HAP-1 (cell line): ENCODE data around the gene CMTM8.

ENCODE experiments used
- DNase-seq, 2 experiments: peaks; one replicate each; pipeline ENCODE4 v3.0.0-alpha.2; 2016 to 2020; ENCODE audit warnings: low spot score in 2 of 2
- H3K27me3 ChIP-seq: fragments of 250-450 bp; sonication (Bioruptor Pico); 2 replicates; pipeline ENCODE4 v1.5.1; 2020; ENCODE audit warnings: low read depth, mild to moderate bottlenecking, moderate library complexity
- H3K36me3 ChIP-seq: fragments of 250-450 bp; sonication (Bioruptor Pico); replicated peaks from 2 replicates; pipeline ENCODE4 v1.5.1; 2020; ENCODE audit warnings: mild to moderate bottlenecking
- H3K4me1 ChIP-seq: fragments of 250-450 bp; sonication (Bioruptor Pico); 2 replicates; pipeline ENCODE4 v1.5.1; 2020; ENCODE audit warnings: mild to moderate bottlenecking
- H3K4me3 ChIP-seq: fragments of 250-450 bp; sonication (Bioruptor Pico); 2 replicates; pipeline ENCODE4 v1.5.1; 2020; ENCODE audit warnings: mild to moderate bottlenecking, moderate library complexity
- H3K9me3 ChIP-seq: fragments of 250-450 bp; sonication (Bioruptor Pico); 2 replicates; pipeline ENCODE4 v1.5.1; 2020; ENCODE audit warnings: mild to moderate bottlenecking, moderate library complexity
- in situ Hi-C: fragments of 300-500 bp; cut with MboI; formaldehyde crosslinking; loops from 3 replicates; pipeline ENCODE4 v1.14.3; 2020; ENCODE audit warnings: low sequenced_read_pairs, inconsistent platforms, mixed read lengths

CMTM8 gene

DNA sequence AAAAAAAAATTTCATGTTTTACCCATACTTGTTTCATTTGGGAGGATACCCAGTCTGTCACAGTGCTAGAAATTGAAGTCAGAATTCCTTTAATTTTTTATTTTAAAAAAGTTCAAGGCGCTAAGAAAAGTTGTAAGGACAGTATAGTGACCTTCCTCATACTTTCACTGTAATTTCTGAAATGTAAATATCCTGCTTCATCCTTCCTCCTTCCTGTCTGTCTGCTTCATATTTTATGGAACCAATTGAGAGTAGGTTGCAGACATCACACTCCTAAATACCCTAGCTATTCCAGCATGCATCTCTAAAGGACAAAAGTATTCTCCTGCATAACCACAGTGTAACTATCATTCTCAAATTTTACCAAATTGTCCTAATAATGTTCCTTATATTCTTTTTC, 35.8 kb downstream of the CMTM8 start:
- Histone ChIP-seq H3K4me3 (no peak overlapping the region), H3K9me3 (no peaks in the 10 kb centered on the region), H3K4me1 (no peaks in the 10 kb centered on the region), H3K36me3 (no peaks in the 10 kb centered on the region), H3K27me3 (no peaks in the 10 kb centered on the region)
- DNase-seq = no peak
- in situ Hi-C loops = no loop called here

GRCh38 chr3:32275506-32275905, 37.0 kb downstream of the CMTM8 start:
- Histone ChIP-seq H3K9me3 (no peaks in the 10 kb centered on the region), H3K4me3 (no peak overlapping the region), H3K36me3 (no peaks in the 10 kb centered on the region), H3K4me1 (no peaks in the 10 kb centered on the region), H3K27me3 (no peaks in the 10 kb centered on the region)
- DNase-seq = no peak
- in situ Hi-C loops = no loop called here

DNA sequence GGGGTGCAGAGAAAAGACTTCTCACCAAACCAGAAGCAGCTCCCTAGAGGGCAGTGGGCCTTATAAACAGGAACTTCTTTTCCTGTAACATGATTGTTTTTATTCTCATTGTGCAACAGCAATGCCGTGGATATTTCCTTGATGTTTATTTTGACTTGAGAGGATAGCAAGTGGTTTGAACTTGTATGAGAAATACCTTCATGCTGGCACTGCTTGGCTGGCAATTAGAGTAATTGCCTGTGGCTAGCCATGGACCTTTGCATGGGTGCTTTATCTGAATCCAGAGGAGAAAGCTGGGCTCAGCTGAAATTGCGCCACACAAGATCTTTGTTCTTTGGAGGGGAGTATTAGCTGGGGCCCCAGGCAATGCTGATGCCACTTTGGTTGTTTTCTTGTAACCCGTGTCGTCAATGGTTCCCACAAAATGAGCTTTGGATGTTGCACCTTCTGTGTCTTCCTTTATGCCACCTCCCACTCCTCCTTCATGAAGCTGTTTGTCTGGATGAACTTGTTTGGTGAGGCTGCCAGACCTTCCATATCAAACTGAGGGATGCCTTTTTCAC, 37.9 kb downstream of the CMTM8 start:
- Histone ChIP-seq H3K36me3 (no peaks in the 10 kb centered on the region), H3K9me3 (no peaks in the 10 kb centered on the region), H3K4me3 (no peak overlapping the region), H3K27me3 (no peaks in the 10 kb centered on the region), H3K4me1 (no peaks in the 10 kb centered on the region)
- in situ Hi-C loops = no loop called here
- no peak for DNase-seq

DNA sequence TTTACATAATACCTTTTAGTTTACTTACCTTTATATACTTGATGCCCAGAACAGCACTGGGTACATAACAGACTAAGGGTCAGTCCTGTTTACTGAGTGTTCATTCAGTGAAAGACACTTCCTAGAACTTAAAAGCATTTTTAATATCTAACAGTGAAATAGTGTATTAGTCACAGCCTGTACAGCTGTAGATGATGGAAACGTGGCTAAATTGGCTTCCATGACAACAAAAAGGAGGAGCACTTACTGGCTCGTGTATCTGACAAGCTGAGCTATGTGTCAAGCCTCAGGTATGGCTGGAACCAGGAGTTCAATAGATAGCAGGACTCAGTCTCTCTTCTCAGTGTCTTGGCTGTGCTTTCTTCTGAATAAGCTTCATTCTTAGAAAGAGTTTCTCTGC, 40.2 kb downstream of the CMTM8 start:
- no peak for DNase-seq
- Histone ChIP-seq H3K27me3 (no peaks in the 10 kb centered on the region), H3K4me1 (no peaks in the 10 kb centered on the region), H3K9me3 (no peaks in the 10 kb centered on the region), H3K36me3 (no peaks in the 10 kb centered on the region), H3K4me3 (no peak overlapping the region)
- in situ Hi-C loops = no loop called here

DNA sequence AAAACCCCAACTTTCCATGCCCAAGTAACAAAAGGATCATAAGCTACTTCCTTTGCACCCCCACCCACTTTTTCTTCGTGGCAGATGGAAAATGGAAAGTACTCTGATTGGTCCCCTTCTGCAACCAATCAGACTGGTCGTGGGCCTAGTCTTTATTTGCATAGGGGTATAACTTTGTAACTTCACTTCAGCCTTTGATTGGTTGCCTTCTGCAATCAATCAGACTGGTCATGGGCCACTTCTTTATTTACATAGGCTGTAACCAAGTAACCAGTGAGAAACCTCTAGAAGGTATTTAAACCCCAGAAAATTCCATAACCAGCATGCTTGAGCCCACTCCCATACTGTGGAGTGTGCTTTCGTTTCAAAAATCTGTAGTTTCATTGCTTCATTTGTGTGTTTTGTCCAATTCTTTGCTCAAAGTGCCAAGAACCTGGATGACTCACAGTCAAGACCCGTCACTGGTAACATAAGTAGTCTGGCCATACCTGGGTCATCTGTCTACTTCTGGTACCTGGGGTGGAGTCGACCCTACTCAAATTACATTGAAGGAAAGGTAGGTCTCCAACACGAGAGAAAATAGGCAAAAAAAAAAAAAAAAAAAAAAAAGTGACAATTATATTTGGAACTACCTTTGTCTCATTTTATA, 41.9 kb downstream of the CMTM8 start:
- no peaks in the 10 kb centered on the region for H3K36me3 ChIP-seq
- H3K4me1 ChIP-seq = no peaks in the 10 kb centered on the region
- no peak overlapping the region for H3K4me3 ChIP-seq
- no peak for DNase-seq
- in situ Hi-C loops = no loop called here
- H3K27me3 ChIP-seq = no peaks in the 10 kb centered on the region
- H3K9me3 ChIP-seq = no peaks in the 10 kb centered on the region

DNA sequence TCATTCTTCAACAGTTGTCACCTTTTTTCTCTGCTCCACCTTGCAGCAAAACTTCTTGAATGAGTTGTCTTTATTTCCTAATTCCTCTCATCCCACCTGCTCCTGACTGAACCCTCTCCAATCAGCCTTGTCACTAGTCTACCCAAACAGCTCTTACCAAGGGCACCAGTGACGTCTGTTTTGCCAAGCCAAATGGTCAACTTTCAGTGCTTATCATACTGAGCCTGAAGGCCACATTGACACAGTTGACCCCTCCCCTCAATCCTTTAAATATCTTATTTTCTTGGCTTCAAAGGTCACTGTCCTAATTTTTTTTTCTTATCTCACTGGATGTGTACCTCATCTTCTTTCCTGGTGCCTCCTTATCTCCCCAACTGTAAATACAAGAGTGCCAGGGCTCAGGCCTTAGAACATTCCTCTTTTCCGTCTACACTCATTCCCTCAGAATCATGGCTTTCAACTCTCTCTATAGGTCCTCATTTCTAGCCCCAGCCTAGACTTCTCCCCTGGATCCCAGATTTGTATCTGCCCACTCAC, 43.2 kb downstream of the CMTM8 start:
- no peaks in the 10 kb centered on the region for H3K36me3 ChIP-seq
- no peak overlapping the region for H3K4me3 ChIP-seq
- H3K4me1 ChIP-seq = no peaks in the 10 kb centered on the region
- H3K27me3 ChIP-seq = no peaks in the 10 kb centered on the region
- no peak for DNase-seq
- no peaks in the 10 kb centered on the region for H3K9me3 ChIP-seq
- in situ Hi-C loops = no loop called here

- Histone ChIP-seq H3K27me3 (no peaks in the 10 kb centered on the region), H3K4me1 (no peaks in the 10 kb centered on the region), H3K36me3 (no peaks in the 10 kb centered on the region), H3K4me3 (no peak overlapping the region), H3K9me3 (no peaks in the 10 kb centered on the region)
- DNase-seq = no peak
- in situ Hi-C loops = no loop called here
These were observed 44.2 kb downstream of the CMTM8 start for GRCh38 chr3:32282578-32283154.

GRCh38 chr3:32283304-32283703, 44.8 kb downstream of the CMTM8 start:
- no peaks in the 10 kb centered on the region for H3K27me3 ChIP-seq
- no peaks in the 10 kb centered on the region for H3K36me3 ChIP-seq
- in situ Hi-C loops = no loop called here
- no peak overlapping the region for H3K4me3 ChIP-seq
- no peaks in the 10 kb centered on the region for H3K4me1 ChIP-seq
- H3K9me3 ChIP-seq = no peaks in the 10 kb centered on the region
- DNase-seq = no peak

- no peak overlapping the region for H3K4me3 ChIP-seq
- in situ Hi-C loops = no loop called here
- no peaks in the 10 kb centered on the region for H3K27me3 ChIP-seq
- DNase-seq = no peak
- no peaks in the 10 kb centered on the region for H3K4me1 ChIP-seq
- H3K36me3 ChIP-seq = no peaks in the 10 kb centered on the region
- H3K9me3 ChIP-seq = no peaks in the 10 kb centered on the region
These were observed 46.1 kb downstream of the CMTM8 start for GRCh38 chr3:32284443-32285212.

DNA sequence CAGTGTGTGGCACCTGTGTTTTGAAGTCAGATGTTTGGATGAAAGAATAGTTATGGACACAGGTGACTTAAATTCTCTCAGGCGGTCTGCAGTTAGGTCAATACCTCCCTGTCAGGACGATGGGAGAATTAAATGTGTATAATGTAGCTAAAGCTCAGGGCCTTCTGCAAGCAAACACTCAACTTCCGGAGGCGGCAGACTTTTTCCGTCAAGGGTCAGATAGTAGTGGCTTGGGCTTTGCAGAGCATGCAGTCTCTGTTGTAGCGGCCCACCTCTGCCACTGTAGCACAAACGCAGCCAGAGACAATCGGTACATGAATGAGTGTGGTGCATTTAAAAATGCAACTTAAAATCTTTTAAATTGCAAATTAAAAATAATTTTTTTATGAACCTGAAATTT, 47.4 kb downstream of the CMTM8 start:
- Histone ChIP-seq H3K4me1 (no peaks in the 10 kb centered on the region), H3K36me3 (no peaks in the 10 kb centered on the region), H3K27me3 (no peaks in the 10 kb centered on the region), H3K9me3 (no peaks in the 10 kb centered on the region), H3K4me3 (no peak overlapping the region)
- DNase-seq = no peak
- in situ Hi-C loops = no loop called here

- Histone ChIP-seq H3K36me3 (no peaks in the 10 kb centered on the region), H3K4me1 (no peaks in the 10 kb centered on the region), H3K27me3 (no peaks in the 10 kb centered on the region), H3K4me3 (no peak overlapping the region), H3K9me3 (no peaks in the 10 kb centered on the region)
- in situ Hi-C loops = no loop called here
- DNase-seq = no peak
These were observed 50.3 kb downstream of the CMTM8 start for GRCh38 chr3:32288819-32289218.

GRCh38 chr3:32290619-32291018, 52.1 kb downstream of the CMTM8 start:
- no peak for DNase-seq
- Histone ChIP-seq H3K9me3 (no peaks in the 10 kb centered on the region), H3K27me3 (no peaks in the 10 kb centered on the region), H3K4me3 (no peak overlapping the region), H3K4me1 (no peaks in the 10 kb centered on the region), H3K36me3 (no peaks in the 10 kb centered on the region)
- in situ Hi-C loops = loop anchor here (10.0 kb wide), 1 partner anchor 184 kb away; no protein-coding TSS in a partner anchor

- in situ Hi-C loops = loop anchor here (10.0 kb wide), 1 partner anchor 183 kb away; no protein-coding TSS in a partner anchor
- Histone ChIP-seq H3K4me1 (no peaks in the 10 kb centered on the region), H3K27me3 (no peaks in the 10 kb centered on the region), H3K9me3 (no peaks in the 10 kb centered on the region), H3K4me3 (no peak overlapping the region), H3K36me3 (no peaks in the 10 kb centered on the region)
- DNase-seq = no peak
These were observed 53.8 kb downstream of the CMTM8 start for GRCh38 chr3:32292085-32292796.
